ENCODE results near the gene PDCD4. TPM values are rescaled to one million over a fixed set of nuclear protein-coding genes. Genes with fewer than 3 reads are reported as not detected.

The PDCD4 gene
- total and polyA plus RNA-seq, 9 of the 15 experiments (the other 6 are each of a cell fraction or from before 2014, with no cell fraction given) = 12.9 to 44.1 (median 33.7) TPM

DNA sequence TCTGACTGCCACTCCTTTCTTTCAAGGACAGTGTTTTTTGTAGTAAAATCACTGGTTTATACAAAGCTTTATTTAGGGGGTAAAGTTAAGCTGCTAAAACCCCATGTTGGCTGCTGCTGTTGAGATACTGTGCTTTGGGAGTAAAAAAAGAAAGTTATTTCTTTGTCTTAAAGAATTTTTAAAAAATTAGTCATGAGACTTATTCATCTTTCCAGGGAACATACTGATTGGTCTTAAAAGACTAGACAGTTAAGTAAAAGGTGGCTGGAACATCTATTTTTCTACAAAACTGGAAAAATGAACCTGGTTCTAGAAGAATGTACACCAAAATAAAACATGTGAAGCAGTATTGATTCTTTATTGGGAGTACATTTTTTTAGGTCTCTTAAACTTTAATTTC lies 26.7 kb downstream of the PDCD4 start (continued):
- TF ChIP-seq, protein P1, sequence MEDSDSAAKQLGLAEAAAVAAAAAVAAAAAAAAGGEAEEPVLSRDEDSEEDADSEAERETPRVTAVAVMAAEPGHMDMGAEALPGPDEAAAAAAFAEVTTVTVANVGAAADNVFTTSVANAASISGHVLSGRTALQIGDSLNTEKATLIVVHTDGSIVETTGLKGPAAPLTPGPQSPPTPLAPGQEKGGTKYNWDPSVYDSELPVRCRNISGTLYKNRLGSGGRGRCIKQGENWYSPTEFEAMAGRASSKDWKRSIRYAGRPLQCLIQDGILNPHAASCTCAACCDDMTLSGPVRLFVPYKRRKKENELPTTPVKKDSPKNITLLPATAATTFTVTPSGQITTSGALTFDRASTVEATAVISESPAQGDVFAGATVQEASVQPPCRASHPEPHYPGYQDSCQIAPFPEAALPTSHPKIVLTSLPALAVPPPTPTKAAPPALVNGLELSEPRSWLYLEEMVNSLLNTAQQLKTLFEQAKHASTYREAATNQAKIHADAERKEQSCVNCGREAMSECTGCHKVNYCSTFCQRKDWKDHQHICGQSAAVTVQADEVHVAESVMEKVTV (CRISPR knock-in tag; IDR thresholded peaks at IDR 0.05) = no peak
- TF ChIP-seq, protein P2, sequence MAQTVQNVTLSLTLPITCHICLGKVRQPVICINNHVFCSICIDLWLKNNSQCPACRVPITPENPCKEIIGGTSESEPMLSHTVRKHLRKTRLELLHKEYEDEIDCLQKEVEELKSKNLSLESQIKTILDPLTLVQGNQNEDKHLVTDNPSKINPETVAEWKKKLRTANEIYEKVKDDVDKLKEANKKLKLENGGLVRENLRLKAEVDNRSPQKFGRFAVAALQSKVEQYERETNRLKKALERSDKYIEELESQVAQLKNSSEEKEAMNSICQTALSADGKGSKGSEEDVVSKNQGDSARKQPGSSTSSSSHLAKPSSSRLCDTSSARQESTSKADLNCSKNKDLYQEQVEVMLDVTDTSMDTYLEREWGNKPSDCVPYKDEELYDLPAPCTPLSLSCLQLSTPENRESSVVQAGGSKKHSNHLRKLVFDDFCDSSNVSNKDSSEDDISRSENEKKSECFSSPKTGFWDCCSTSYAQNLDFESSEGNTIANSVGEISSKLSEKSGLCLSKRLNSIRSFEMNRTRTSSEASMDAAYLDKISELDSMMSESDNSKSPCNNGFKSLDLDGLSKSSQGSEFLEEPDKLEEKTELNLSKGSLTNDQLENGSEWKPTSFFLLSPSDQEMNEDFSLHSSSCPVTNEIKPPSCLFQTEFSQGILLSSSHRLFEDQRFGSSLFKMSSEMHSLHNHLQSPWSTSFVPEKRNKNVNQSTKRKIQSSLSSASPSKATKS (CRISPR knock-in tag; IDR thresholded peaks at IDR 0.05) = no peak
- no peak for TF ChIP-seq U2AF1 (optimal IDR thresholded peaks at IDR 0.05; ENCODE audit: low read depth, low read length)
- TF ChIP-seq ZFP1 (CRISPR knock-in tag; IDR thresholded peaks at IDR 0.05) = no peak
- no peak for TF ChIP-seq HDAC8 (tag; IDR thresholded peaks at IDR 0.05)
- TF ChIP-seq LEF1 (IDR thresholded peaks at IDR 0.05) = no peak
- TF ChIP-seq HDAC3 (IDR thresholded peaks at IDR 0.05; ENCODE audit: borderline replicate concordance, partially characterized antibody) = no peak
- no peak for TF ChIP-seq NR2C1 (IDR thresholded peaks at IDR 0.05)
- no peak for TF ChIP-seq NR2C1 (tag; IDR thresholded peaks at IDR 0.05)
- TF ChIP-seq YBX1 (IDR thresholded peaks at IDR 0.05) = no peak
- TF ChIP-seq, protein P3, sequence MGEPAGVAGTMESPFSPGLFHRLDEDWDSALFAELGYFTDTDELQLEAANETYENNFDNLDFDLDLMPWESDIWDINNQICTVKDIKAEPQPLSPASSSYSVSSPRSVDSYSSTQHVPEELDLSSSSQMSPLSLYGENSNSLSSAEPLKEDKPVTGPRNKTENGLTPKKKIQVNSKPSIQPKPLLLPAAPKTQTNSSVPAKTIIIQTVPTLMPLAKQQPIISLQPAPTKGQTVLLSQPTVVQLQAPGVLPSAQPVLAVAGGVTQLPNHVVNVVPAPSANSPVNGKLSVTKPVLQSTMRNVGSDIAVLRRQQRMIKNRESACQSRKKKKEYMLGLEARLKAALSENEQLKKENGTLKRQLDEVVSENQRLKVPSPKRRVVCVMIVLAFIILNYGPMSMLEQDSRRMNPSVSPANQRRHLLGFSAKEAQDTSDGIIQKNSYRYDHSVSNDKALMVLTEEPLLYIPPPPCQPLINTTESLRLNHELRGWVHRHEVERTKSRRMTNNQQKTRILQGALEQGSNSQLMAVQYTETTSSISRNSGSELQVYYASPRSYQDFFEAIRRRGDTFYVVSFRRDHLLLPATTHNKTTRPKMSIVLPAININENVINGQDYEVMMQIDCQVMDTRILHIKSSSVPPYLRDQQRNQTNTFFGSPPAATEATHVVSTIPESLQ (CRISPR knock-in tag; IDR thresholded peaks at IDR 0.05) = no peak
